T-helper 1 cell treated with Interleukin-12 subunit alpha and Interleukin-12 subunit beta and Interleukin-4 antibody, amounts not matched to agents 30 ng/mL and 1 ng/mL, for 36 hours (primary cell): ENCODE data around the gene VAT1. TPM values are rescaled to one million over a fixed set of nuclear protein-coding genes. Genes with fewer than 3 reads are reported as not detected.
"Not testable (repeated sequence)": the region's sequence is repeated elsewhere in the genome, so short reads cannot be mapped to it uniquely, and the experiment has no call there.

ENCODE experiments used
- intact Hi-C: fragments of 100-400 bp; cut with micrococcal nuclease; formaldehyde crosslinking; loops from one replicate; pipeline ENCODE4 v1.15.1; 2024
- total RNA-seq: library from RNA; stranded (reverse); gene quantifications from 2 replicates; pipeline ENCODE4 v1.2.3, GENCODE V29; 2022

The VAT1 gene
- total RNA-seq = 10.7 and 11.6 TPM in 2 replicates

DNA sequence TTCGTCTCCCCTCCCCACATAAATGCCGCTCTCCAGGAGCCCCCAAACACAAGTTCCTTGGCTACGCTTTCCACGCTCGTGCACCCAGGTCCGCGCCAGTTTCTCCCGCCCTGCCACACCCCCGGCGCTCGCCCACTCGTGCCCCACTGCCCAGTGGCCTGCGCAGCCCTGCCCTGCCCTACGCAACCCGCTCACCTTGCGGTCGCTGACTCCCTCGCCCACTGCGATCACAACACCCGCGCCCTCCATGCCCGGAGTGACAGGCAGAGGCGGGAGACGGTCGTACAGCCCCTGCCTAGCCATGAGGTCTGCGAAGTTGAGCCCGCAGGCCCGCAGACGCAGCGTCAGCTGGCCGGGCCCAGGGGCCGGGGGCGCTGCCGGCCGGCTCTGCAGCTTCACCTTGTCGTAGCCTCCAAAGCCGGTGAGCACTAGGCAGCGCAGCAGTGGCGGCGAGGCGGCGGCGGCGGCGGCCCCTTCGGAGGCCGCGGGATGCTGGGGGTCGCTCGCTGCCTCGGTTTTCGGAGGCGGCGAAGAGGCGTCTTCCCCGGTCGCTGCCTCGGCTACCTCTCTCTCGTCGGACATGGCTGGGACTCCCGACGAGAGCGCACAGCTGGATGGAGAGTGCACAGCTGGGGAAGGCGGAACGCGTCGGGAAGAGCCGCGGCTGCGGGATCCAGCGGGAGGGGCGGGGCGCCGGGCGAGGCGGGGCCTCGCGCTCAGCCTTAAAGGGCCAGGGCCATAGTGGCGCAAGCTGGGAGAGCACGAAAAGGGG, at the start of gene VAT1:
TSS of gene VAT1 (minus strand) at position 645 of the 772 bp plus-strand sequence. CDS start at position 582, 63 bp downstream.
- intact Hi-C loops = no loop called here

DNA sequence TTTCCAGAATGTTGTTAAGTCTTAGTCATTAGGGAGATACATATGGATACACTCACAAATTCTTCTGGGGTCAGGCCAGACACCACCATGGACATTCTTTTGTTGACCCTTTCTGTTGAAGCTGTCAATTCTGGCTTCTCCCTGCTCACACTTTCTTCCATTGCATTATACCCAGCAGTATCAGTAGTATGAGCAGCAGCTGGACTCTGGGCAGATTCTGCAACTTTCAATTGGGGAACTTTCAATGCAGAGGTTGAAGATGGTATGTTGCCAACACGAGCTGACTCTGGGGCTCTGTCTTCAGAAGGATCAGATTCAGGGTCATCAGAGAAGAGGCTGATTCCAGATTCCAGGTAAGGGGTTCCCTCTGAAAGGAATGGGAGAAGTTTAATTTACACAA, 48.7 kb upstream of the VAT1 start:
- intact Hi-C loops = no loop called here

DNA sequence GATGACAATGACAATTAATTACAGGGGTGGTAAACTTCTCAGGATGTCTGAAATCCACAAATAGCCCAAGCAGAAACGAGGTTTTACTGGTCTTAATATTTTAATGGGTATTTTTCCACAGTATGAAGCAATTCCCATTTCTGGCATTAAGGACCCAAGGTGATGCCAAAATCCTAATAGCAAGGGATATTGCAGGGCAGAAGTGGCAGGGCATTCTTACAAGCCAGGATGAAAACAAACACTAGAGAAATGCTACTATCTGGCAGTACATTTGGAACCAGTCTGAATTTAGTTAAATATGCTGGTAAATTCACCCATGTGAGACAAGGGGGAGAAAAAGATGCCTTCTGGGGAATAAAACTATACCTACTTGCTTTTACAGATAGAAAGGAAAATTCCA, 48.1 kb upstream of the VAT1 start:
- intact Hi-C loops = no loop called here

DNA sequence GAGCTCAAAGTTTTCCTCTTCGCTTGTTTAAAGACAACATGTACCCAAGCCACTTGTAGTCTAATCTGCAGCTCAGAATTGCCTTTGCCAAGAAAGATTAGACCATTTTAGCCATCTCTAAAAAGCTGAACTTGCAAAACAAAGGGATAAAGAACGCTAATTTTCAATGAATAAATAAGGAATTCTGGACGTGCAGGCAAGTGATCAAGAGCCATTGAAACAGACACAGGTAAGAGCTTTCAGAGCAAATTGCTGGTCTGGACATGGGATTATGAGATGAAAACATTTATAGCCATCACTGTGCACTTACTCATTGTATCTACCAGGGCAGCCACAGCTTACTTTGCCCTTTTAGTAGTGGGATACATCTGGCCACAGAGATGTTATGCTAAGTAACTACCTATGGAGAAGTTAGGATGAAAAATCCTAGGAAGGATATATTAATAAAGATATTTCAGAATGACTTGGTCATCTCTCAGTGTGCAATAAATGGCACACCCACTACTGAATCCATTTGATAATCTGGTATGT, 47.2 kb upstream of the VAT1 start:
- intact Hi-C loops = no loop called here

DNA sequence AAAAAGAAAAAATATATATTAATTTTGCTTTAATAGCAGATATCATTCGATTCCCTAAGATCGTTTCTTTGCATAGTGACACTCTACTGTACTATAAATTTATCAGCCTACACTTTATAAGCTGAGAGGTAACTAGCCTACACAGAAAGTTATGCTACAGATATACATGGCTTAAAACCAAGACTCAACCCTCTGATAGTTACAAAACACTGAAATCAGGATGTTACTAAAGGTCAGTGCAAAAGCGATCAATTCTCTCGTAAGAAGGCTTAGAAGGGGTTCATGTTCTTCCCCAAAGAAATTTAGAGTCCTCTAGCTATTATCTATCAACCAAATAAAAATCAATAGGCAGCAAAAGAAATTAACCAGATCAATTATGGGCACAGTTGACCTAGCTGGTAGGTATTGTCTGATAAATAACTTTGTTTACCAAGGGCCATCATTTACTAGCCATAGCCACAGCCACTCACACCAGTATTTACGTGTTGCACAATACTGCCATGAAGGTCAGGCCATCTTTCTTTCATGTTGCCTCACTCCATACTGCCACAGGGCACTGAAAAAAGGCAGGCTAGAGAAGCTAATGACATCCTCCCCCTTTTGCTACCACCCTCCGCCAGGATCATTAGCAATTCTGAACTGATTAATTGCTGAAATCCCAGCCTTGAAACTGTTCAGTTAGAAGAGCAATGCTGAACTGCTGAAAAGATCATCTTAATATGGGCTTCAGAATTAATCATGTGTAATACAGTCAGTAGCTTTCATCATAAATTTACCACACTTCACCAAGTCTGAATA, 46.6 kb upstream of the VAT1 start:
- intact Hi-C loops = no loop called here

DNA sequence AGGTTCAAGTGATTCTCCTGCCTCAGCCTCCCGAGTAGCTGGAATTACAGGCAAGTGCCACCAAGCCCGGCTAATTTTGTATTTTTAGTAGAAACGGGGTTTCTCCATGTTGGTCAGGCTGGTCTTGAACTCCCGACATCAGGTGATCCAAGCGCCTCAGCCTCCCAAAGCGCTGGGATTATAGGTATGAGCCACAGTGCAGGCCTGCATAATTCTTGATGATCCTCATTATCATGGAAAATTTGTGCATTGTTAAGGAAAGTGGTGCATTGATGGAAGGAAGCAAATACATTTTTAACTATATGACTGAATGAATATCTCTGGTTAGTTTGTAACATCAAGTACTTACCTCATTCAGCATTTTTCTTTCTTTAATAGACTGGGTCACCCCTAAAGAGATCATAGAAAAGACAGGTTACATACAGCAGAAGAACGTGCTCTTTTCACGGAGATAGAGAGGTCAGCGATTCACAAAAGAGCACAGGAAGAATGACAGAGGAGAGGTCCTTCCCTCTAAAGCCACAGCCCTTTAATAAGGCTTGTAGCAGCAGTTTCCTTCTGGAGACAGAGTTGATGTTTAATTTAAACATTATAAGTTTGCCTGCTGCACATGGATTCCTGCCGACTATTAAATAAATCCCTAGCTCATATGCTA, 40.9 kb upstream of the VAT1 start:
- intact Hi-C loops = no loop called here

DNA sequence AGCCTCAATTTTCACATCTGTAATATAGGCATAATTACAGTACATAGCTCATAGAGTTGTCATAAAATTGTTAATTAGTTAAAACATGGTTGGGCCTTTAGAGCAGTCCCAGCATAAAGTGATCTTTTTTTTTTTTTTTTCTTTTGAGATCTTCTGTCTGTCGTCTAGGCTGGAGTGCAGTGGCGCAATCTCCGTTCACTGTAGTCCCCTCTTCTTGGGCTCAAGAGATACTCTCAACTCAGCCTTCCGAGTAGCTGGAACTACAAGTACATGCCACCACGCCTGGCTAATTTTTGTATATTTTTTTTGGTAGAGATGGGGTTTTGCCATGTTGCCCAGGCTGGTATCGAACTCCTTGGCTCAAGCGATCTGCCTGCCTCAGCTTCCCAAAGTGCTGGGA, 33.9 kb upstream of the VAT1 start:
- intact Hi-C loops = no loop called here

DNA sequence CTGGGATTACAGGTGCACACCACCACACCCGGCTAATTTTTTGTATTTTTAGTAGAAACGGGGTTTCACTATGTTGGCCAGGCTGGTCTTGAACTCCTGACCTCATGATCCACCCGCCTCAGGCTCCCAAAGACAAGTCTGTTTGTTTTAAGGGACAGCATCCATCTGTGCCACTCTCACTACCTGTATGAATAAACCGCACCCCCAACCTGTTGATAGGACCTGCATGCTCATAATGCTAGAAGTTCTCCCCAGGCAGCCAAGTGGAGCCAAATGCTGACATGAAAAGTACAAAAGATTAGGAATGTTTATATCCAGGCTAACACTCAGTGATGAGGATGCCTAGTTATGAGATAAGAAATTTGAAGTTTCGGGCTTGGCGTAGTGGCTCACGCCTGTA, 30.8 kb upstream of the VAT1 start:
- intact Hi-C loops = not testable (repeated sequence)

DNA sequence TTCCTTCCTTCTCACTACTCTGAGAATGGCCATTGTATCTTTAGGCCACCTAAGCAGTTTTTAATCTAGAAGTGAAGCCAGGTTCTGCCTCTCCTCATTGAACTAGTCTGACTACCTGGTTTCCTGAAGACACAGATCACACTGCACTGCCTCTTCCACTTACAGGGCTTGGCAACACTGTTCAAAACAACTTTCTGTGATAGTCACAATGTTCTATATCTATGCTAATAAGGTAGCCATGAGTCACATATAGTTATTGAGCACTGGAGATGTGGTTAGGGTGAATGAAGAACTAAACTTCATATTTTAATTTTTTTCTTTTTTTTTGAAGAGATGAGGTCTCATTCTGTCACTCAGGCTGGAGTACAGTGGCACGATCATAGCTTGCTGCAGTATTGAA, 29.8 kb upstream of the VAT1 start:
- intact Hi-C loops = no loop called here

DNA sequence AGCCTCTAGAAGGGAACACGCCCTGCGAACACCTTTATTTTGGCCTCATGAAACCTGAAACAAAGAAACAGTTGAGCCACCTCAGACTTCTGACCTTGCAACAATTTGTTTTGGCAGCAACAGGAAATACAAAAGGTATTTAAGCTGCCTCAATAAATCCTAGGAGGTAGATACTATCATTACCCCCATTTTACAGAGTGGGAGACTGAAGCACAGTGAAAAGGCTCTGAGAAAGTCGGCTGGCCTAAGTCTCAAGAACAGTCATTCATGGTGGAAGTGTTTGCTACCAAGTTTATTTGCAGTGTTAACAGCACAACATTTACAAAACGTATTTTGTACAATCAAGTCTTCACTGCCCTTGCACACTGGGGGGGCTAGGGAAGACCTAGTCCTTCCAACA, 21.8 kb upstream of the VAT1 start:
- intact Hi-C loops = no loop called here

DNA sequence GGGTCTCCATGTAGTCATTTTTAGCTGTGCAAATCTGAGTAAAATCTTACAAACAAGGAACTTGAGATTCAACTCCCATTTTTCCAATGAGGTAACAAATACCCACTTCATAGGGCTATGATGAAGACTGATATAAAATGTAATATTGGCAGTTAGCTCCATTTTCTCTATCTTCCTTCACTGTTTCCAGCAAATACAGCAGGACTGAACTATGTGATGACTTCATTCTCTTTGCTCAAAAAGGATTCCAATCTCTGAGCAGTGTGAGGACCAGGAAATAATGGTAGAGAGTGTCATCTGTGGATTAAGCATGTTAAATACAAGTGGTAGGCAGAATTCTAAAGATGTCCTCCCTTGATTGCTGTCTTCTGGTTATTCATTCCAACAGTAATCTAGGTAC, 21.1 kb upstream of the VAT1 start:
- intact Hi-C loops = no loop called here

DNA sequence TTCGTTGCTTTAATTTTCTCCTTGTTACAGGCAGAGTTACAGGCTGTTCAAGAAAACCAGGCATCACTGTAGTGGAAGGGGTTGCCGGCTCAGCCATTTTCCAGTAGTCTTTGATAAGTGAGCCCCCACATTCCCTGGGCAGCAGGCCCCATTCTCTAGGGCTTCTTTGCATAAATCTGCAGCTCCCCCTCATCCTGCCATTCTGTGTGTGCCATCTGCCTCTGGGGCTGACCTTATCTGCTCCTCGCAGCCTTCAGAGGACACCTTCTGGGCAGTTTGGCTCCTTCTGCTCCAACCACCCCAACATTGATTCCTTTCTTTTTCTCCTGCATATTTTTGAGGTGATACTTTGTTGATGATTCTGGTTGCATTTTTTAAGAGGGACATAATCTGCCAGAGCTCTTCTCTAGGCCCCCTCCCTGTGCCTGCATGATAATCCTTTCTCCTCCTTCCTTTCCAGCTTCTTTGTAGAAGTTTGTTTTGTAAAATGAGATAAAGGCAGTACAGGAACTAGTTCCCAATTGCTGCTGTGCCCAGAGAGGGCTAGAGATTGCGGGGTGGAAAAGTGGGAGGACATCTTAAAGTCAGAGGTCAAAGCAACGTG, 19.9 kb upstream of the VAT1 start:
- intact Hi-C loops = no loop called here

DNA sequence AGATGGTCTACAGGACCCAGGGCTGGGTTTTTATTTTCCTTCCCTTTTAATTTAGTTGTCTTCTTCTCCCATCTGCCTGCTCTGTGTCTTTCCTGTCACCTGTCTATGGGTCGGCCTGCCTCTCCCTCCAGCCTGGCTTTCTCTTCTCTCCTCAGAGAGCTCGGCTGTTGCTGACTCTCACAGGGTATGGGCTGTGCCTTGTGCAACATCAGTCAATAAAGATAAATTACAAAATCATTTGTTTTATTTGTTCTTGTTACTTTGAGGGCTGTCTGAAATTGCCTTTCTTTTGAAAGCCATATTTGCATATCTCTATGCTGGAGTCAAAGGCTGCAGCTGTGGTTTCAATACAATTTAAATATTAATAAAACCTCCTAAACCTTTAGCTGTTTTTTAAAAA, 18.5 kb upstream of the VAT1 start:
- intact Hi-C loops = no loop called here

DNA sequence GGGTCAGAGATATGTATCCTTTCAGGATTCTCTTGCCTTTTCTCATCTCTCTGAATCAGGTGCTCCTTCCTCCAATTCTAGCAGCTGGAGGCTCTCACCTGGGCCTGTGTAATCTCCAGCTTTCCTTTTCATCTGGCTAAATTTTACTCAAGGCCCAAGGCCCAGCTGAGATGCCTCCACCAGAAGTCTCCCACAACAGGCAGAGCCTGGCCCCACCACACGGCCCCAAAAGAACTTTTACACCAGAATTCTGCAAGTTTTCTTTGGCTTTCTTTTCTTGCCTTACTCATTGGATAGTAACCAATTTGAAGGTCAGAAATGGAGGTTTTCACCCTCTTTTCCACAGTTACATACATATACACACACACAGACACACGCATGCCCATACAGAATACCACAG, 17.5 kb upstream of the VAT1 start:
- intact Hi-C loops = no loop called here

DNA sequence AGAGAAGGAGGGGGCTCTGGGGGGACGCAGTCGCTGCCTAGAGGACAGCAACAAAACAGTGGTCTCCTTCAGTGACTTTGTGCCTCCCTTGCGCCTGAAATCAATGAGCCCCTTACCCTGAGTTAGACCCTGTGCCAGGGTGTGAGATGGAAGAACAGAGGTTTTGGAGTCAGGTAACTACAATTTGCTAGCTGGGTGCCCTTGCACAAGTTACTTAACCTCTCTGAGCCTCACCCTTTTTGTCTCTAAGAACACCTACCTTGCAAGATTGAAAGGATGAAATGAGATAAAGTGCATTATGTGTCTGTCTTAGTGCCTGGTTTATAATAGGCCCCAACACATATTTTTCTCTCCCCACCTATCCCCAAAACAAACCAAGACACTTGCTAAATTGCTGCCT, 12.7 kb upstream of the VAT1 start:
- intact Hi-C loops = no loop called here

DNA sequence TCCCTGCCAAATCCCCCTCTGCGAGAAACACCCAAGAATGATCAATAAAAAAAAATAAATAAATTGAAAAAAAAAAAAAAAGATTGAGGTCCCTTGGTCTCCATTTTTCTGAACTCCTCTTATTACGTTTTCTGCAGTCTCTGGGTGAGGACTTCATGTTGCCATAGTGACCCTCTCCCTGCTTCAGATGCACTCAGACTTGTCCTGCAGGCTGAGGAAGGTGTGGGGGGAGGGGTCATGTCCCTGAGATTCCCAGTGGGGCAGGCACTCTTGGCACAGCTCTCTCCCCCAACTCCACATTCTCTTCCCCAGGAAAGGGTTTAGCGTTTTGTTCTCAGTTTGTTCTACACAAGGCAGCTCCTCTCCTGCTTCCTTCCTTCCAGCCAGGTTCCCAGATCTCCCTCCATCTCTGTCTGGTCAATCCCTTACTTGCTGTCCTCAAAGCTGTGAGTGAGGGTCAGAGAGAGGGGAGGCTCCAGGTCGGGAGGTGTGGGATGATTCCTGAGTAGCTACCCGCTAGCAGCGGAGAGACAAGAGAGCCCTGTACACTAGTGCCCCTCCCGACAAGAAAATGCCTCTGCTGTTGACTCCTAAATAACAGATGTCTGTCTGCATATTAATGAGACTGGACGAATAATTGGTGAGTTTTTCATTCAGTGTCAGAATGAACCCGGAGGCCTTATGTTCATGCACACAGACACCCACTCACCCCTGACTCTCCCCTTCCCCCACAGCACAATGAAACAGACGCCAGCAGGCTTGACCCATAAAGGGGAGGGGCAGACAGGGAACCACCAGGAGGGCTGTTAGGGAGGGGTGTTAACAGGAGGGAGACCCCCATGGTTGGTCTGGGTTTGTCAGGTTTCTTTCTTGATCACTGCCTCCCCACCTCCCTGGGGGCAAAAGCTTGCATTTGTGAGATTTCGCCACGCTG, 12.0 kb upstream of the VAT1 start:
- intact Hi-C loops = no loop called here

DNA sequence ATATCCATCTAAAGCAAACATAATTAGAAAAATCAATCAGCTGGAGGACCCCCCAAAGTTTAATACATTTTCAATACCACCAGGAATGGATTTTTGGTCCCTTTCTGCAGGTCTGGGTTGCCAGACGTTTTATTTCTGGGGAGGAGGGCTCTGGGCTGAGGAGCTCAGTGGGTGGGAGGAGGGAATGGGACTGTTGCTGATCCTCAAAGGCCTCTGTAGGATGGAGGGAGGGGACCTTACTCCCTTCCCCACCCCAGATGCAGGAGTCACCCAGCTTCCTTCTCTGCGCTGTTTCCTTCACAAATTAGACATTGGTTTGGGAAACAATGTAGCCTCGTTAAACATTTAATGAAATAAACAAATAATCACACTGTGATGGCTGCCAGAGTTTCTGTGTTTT, 9.5 kb upstream of the VAT1 start:
- intact Hi-C loops = no loop called here

DNA sequence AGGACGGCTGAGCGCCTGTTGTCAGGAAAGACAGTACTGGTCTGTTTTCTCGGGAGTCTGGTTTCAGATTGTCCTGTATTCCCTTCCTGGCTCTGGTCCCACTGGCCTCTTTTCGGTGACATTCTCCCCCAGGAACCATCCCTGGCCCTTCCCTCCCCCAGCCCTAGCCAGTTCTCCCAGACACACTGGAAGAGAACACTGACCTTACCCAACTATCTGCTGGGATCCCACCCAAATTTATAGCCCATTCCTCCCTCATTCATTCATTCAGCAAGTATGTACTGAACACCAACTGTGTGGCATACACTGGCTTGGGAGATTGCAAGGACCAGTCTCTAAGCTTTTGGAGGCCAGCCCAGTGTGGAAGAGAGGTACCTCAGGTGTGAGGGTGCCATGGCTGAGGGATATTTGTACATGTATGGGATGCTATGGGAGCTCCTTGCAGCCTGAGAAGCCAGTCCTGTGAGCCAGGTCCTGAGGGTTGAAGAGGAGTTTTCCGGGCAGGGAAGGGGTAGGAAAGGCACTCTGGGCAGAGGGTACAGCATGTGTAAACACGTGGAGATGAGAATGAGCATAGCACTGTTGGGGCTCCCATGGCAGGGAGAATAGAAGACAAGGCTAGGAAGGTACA, 8.1 kb upstream of the VAT1 start:
- intact Hi-C loops = no loop called here

DNA sequence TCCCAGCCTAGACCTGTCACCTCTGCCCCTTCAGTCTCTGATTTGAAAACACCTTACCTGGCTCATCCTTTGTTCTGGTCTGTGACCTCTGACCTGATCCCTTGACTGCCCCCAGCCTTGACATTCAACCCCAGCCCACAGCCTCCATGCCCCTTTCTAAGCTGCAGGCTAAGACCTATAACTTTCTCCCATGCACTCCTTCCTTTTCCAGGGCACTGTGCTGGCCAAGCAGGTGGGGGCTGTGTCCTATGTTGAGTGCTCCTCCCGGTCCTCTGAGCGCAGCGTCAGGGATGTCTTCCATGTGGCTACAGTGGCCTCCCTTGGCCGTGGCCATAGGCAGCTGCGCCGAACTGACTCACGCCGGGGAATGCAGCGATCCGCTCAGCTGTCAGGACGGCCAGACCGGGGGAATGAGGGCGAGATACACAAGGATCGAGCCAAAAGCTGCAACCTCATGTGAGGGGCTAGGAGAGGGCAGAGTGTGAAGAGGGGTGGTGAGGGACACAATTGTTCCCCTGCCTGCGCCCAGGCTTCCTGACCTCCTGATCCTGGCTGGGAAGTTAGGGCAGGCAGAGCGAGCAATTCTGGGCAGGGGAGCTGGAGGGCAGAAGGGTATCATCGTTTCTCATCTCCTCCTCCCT, 6.2 kb upstream of the VAT1 start:
- intact Hi-C loops = no loop called here
